ENCODE data around the gene TBCD. TPM values are rescaled to one million over a fixed set of nuclear protein-coding genes. Genes with fewer than 3 reads are reported as not detected.
"Not testable (repeated sequence)": the region's sequence is repeated elsewhere in the genome, so short reads cannot be mapped to it uniquely, and the experiment has no call there.

TBCD gene
- polyA plus RNA-seq, 2 of the 4 experiments (the other 2 are of a cell fraction) = 33.5 to 49.1 TPM

- H3K4me1 ChIP-seq; H3K4me2 ChIP-seq; H3K4me3 ChIP-seq; POLR2A ChIA-PET; H3K9me3 ChIP-seq; FAIRE-seq; DNase-seq (ENCODE audit: low read depth in 1 of 2, low spot score in 1 of 2); H3K27ac ChIP-seq: not testable (repeated sequence)
- TF ChIP-seq, protein P1, sequence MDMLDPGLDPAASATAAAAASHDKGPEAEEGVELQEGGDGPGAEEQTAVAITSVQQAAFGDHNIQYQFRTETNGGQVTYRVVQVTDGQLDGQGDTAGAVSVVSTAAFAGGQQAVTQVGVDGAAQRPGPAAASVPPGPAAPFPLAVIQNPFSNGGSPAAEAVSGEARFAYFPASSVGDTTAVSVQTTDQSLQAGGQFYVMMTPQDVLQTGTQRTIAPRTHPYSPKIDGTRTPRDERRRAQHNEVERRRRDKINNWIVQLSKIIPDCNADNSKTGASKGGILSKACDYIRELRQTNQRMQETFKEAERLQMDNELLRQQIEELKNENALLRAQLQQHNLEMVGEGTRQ (IDR thresholded peaks at IDR 0.05) = 0 out of 2 replicates have a peak, but pooled peaks have one; percentile 4
- 66% methylated on average over 12 of the region's 12 CpGs for WGBS (ENCODE audit: missing lambda C conversion rate)
- 0 out of 6 replicates have a peak, but pooled peaks of 1 of the 2 experiments have one; percentile 64 for ATAC-seq
- CTCF ChIA-PET = interaction anchor here (1.0 kb wide), 1 partner anchor 27 kb away, joined by 3 read pairs; no protein-coding TSS in a partner anchor
Measured at GRCh38 chr17:82984249-82984617, 232.4 kb downstream of the TBCD start.

DNA sequence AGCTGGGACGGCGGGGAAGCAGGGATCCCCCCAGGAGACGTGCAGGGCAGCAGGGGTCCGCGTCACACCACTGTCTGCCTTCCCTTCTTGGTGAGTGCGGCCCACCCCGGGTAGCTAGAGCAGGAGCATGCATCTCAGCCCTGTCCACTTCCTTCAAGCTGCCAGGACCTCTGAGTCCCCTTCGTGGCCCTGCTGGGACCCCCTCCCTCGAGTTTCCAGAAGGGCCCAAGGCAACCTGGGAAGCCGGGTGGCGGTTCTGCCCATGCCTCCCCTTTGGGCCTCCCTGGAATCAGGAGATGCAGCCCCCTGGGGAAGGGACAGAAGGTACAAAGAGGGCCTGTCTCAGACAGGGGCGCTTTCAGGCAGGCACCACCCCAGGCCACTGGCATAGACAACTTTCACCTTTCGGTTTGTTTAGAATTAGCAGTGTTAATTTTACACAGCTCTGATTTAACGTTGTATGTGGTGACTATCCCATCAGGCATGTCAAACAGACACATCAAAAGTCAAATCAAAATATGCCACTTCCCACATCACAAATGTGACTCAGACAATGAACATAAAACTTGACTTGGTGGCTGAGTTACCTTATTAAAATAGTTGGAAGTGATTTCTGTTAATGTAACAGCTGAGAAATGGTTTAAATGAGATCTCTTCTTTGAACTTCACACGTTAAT is 233.0 kb downstream of the TBCD start:
- H3K27ac ChIP-seq = no peak overlapping the region
- TF ChIP-seq RCOR1 (IDR thresholded peaks at IDR 0.05; ENCODE audit: low read depth, low read length) = no peak
- TF ChIP-seq CHD4 (IDR thresholded peaks at IDR 0.05; ENCODE audit: borderline replicate concordance) = no peak
- no peak for TF ChIP-seq CEBPB (IDR thresholded peaks at IDR 0.05)
- TF ChIP-seq JUNB (IDR thresholded peaks at IDR 0.05) = no peak
- TF ChIP-seq EHMT2 (IDR thresholded peaks at IDR 0.05; ENCODE audit: low read depth) = no peak
- TF ChIP-seq, protein P2, sequence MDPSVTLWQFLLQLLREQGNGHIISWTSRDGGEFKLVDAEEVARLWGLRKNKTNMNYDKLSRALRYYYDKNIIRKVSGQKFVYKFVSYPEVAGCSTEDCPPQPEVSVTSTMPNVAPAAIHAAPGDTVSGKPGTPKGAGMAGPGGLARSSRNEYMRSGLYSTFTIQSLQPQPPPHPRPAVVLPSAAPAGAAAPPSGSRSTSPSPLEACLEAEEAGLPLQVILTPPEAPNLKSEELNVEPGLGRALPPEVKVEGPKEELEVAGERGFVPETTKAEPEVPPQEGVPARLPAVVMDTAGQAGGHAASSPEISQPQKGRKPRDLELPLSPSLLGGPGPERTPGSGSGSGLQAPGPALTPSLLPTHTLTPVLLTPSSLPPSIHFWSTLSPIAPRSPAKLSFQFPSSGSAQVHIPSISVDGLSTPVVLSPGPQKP (IDR thresholded peaks at IDR 0.05; ENCODE audit: low read depth, low read length) = no peak
- ATAC-seq (no peak), DNase-seq (ENCODE audit: low read depth in 1 of 2, low spot score in 1 of 2) (no peak), FAIRE-seq (no peak)
- CTCF ChIA-PET = interaction anchor here (1.0 kb wide), 2 partner anchors 28 to 40 kb away, joined by 3 read pairs; no protein-coding TSS in a partner anchor
- 79% methylated on average over 15 of the region's 15 CpGs for WGBS (ENCODE audit: missing lambda C conversion rate)
- POLR2A ChIA-PET = no interaction called here
- no peak overlapping the region for H3K4me3 ChIP-seq
- no peaks in the 10 kb centered on the region for H3K4me1 ChIP-seq
- no peak overlapping the region for H3K4me2 ChIP-seq
- no peaks in the 10 kb centered on the region; the same call in 2 of the 3 replicates for H3K9me3 ChIP-seq

GRCh38 chr17:82985428-82985805 is 233.6 kb downstream of the TBCD start:
- no peak overlapping the region for H3K4me2 ChIP-seq
- POLR2A ChIA-PET = no interaction called here
- ATAC-seq = no peak
- TF ChIP-seq NPAS2 (CRISPR knock-in tag; IDR thresholded peaks at IDR 0.05; ENCODE audit: borderline replicate concordance) (no peak), TFCP2L1 (CRISPR knock-in tag; IDR thresholded peaks at IDR 0.05) (no peak), HDAC2 (IDR thresholded peaks at IDR 0.05) (no peak), SREBF2 (IDR thresholded peaks at IDR 0.05) (no peak), MAFK (IDR thresholded peaks at IDR 0.05; ENCODE audit: partially characterized antibody) (no peak), RARB (CRISPR knock-in tag; IDR thresholded peaks at IDR 0.05) (no peak), CHD4 (IDR thresholded peaks at IDR 0.05; ENCODE audit: borderline replicate concordance) (no peak), NFE2L2 (conservative IDR thresholded peaks at IDR 0.05; ENCODE audit: low read length) (no peak), FOSL2 (IDR thresholded peaks at IDR 0.05) (no peak), FOSL2 (CRISPR knock-in tag; IDR thresholded peaks at IDR 0.05) (no peak), CBX8 (IDR thresholded peaks at IDR 0.05) (no peak), REST (IDR thresholded peaks at IDR 0.05) (no peak), PHF8 (IDR thresholded peaks at IDR 0.05; ENCODE audit: borderline replicate concordance, low read depth) (no peak), ZFP36 (IDR thresholded peaks at IDR 0.05; ENCODE audit: borderline replicate concordance, partially characterized antibody) (no peak), FOSB (CRISPR knock-in tag; IDR thresholded peaks at IDR 0.05) (no peak)
- TF ChIP-seq, protein P2 (IDR thresholded peaks at IDR 0.05; ENCODE audit: low read depth, low read length) = no peak
- TF ChIP-seq, protein P3, sequence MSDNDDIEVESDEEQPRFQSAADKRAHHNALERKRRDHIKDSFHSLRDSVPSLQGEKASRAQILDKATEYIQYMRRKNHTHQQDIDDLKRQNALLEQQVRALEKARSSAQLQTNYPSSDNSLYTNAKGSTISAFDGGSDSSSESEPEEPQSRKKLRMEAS (IDR thresholded peaks at IDR 0.05) = no peak
- TF ChIP-seq, protein P1 (IDR thresholded peaks at IDR 0.05) = no peak
- TF ChIP-seq, protein P4, sequence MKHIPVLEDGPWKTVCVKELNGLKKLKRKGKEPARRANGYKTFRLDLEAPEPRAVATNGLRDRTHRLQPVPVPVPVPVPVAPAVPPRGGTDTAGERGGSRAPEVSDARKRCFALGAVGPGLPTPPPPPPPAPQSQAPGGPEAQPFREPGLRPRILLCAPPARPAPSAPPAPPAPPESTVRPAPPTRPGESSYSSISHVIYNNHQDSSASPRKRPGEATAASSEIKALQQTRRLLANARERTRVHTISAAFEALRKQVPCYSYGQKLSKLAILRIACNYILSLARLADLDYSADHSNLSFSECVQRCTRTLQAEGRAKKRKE (CRISPR knock-in tag; IDR thresholded peaks at IDR 0.05; ENCODE audit: low read depth) = no peak
- no peaks in the 10 kb centered on the region for H3K4me1 ChIP-seq
- H3K9me3 ChIP-seq = no peaks in the 10 kb centered on the region; the same call in 2 of the 3 replicates
- no peak overlapping the region for H3K4me3 ChIP-seq
- CTCF ChIA-PET = interaction anchor here (1.0 kb wide), 1 partner anchor 41 kb away, joined by 3 read pairs; no protein-coding TSS in a partner anchor
- FAIRE-seq = no peak
- DNase-seq (ENCODE audit: low read depth in 1 of 2, low spot score in 1 of 2) = no peak
- H3K27ac ChIP-seq = no peak overlapping the region
- 94% methylated on average over 11 of the region's 11 CpGs for WGBS (ENCODE audit: missing lambda C conversion rate)
